HepG2 (cell line): ENCODE measurements around the gene SUB1.

ENCODE experiments used
- AHR ChIP-seq: IDR thresholded peaks from 2 replicates; pipeline ENCODE4 v1.6.1; 2018; ENCODE audit warnings: missing genetic modification reagents, missing compliant biosample characterization
- CENPBD1 ChIP-seq: sonication (generic); formaldehyde crosslinking; IDR thresholded peaks from 2 replicates; pipeline ENCODE4 v1.8.0; 2022; ENCODE audit warnings: missing genetic modification reagents, low read depth, mild to moderate bottlenecking, borderline replicate concordance
- ZNF138 ChIP-seq: sonication (generic); formaldehyde crosslinking; IDR thresholded peaks from 2 replicates; pipeline ENCODE4 v1.5.0; 2020; ENCODE audit warnings: mild to moderate bottlenecking, low read depth, missing genetic modification reagents

GRCh38 chr5:32597041-32597629 lies 11.8 kb downstream of the SUB1 start:
- TF ChIP-seq AHR (CRISPR knock-in tag) (no peak), CENPBD1 (CRISPR knock-in tag) (no peak), ZNF138 (CRISPR knock-in tag) (no peak)
